Measurements from ENCODE around the gene PPP3R2.

PPP3R2 gene

DNA sequence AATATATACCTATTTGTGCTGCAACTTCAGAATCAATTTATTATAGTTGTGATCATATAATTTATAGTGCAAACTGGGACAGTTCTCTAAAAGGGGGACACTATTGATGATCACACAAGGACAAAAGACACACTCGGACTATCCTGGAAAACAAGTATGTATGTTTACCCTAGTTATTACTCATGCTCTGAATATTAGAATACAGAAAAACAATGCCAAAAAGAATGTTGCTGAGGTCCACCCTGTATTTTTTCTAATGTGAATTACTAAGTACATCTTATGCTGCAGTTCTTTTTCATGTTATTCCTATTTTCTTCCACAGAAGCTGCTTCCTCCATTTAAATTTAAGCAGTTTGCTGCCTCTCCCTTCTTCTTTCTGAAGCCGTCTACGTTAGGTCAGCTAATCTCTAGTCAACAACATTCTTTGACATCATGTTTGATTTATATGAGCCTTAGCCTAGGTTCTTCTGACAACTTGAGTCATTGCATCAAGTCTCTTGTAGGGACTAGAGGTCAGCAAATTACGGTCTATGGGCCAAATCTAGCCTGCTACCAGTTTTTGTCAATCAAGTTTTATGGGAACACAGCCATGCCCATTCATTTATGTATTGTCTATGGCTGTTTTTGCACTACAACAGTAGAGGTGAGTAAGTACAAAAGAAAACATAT, 40.1 kb upstream of the PPP3R2 start:
- DNase-seq (ENCODE audit: low spot score) (no peak), ATAC-seq (ENCODE audit: low read depth) (no peak)
- TF ChIP-seq CTCF (IDR thresholded peaks at IDR 0.05; ENCODE audit: poor library complexity, severe bottlenecking) = no peak
- no peak overlapping the region for H3K4me3 ChIP-seq (ENCODE audit: severe bottlenecking)
- no peak overlapping the region for H3K27ac ChIP-seq (ENCODE audit: poor library complexity, severe bottlenecking)
- no peaks in the 10 kb centered on the region for H3K36me3 ChIP-seq (ENCODE audit: low read depth)
- H3K9me3 ChIP-seq (ENCODE audit: severe bottlenecking) = no peaks in the 10 kb centered on the region
- H3K27me3 ChIP-seq (ENCODE audit: insufficient read depth, poor library complexity, severe bottlenecking) = peaks cover 6% of the 10 kb centered on the region
- H3K4me1 ChIP-seq (ENCODE audit: insufficient read depth, poor library complexity, severe bottlenecking) = no peaks in the 10 kb centered on the region

- ATAC-seq (ENCODE audit: low read depth) (no peak), DNase-seq (ENCODE audit: low spot score) (no peak)
- no peak overlapping the region for H3K4me3 ChIP-seq (ENCODE audit: severe bottlenecking)
- peaks cover 5% of the 10 kb centered on the region for H3K27me3 ChIP-seq (ENCODE audit: insufficient read depth, poor library complexity, severe bottlenecking)
- no peaks in the 10 kb centered on the region for H3K4me1 ChIP-seq (ENCODE audit: insufficient read depth, poor library complexity, severe bottlenecking)
- no peak overlapping the region for H3K27ac ChIP-seq (ENCODE audit: poor library complexity, severe bottlenecking)
- TF ChIP-seq CTCF (IDR thresholded peaks at IDR 0.05; ENCODE audit: poor library complexity, severe bottlenecking) = no peak
- no peaks in the 10 kb centered on the region for H3K36me3 ChIP-seq (ENCODE audit: low read depth)
- no peaks in the 10 kb centered on the region for H3K9me3 ChIP-seq (ENCODE audit: severe bottlenecking)
Measured at GRCh38 chr9:101632611-101633010, 37.8 kb upstream of the PPP3R2 start.

DNA sequence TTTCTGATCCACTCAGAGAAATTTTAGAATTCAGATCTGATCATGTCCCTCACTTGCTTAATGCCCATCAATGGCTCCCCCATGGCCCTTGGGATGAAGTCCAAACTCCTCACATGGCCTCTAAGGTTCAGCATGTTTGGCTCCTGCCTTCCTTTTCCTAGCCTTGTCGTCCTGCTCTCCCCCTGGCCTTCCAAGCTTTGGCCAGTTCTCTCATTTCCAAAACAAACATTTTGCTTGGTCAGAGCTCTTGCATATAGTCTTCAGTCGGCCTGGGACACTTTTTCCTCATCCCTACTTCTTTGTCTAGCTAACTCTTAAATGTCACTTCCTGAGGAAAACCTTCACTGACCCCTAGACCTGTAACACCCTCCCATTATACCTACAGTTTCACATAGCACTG, 37.1 kb upstream of the PPP3R2 start:
- Histone ChIP-seq H3K9me3 (ENCODE audit: severe bottlenecking) (no peaks in the 10 kb centered on the region), H3K27me3 (ENCODE audit: insufficient read depth, poor library complexity, severe bottlenecking) (peaks cover 5% of the 10 kb centered on the region), H3K36me3 (ENCODE audit: low read depth) (no peaks in the 10 kb centered on the region), H3K4me3 (ENCODE audit: severe bottlenecking) (no peak overlapping the region), H3K27ac (ENCODE audit: poor library complexity, severe bottlenecking) (no peak overlapping the region), H3K4me1 (ENCODE audit: insufficient read depth, poor library complexity, severe bottlenecking) (no peaks in the 10 kb centered on the region)
- DNase-seq (ENCODE audit: low spot score) = no peak
- no peak for TF ChIP-seq CTCF (IDR thresholded peaks at IDR 0.05; ENCODE audit: poor library complexity, severe bottlenecking)
- no peak for ATAC-seq (ENCODE audit: low read depth)

GRCh38 chr9:101629636-101630035, 34.9 kb upstream of the PPP3R2 start:
- ATAC-seq (ENCODE audit: low read depth) (no peak), DNase-seq (ENCODE audit: low spot score) (no peak)
- H3K27ac ChIP-seq (ENCODE audit: poor library complexity, severe bottlenecking) = no peak overlapping the region
- H3K36me3 ChIP-seq (ENCODE audit: low read depth) = no peaks in the 10 kb centered on the region
- no peak for TF ChIP-seq CTCF (IDR thresholded peaks at IDR 0.05; ENCODE audit: poor library complexity, severe bottlenecking)
- H3K4me1 ChIP-seq (ENCODE audit: insufficient read depth, poor library complexity, severe bottlenecking) = no peaks in the 10 kb centered on the region
- H3K27me3 ChIP-seq (ENCODE audit: insufficient read depth, poor library complexity, severe bottlenecking) = peaks cover 5% of the 10 kb centered on the region
- H3K9me3 ChIP-seq (ENCODE audit: severe bottlenecking) = no peaks in the 10 kb centered on the region
- no peak overlapping the region for H3K4me3 ChIP-seq (ENCODE audit: severe bottlenecking)

DNA sequence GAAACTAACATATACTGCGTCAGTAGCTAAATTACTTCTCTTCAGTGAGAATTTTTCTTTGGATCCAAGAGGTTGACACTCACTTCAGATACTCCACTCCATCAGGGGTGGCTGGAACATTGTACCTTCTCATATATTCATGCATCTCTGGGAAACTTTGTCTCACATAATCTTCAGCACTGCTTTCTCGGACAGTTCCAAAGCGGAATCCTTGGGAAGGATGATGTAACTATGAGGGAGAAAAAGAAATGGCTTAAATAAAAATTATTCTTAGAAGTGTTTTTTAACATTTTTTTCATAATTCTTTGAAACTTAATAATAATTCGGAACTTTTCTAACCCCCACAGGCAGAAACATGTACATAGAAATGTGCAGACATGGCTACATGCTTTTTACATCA, 33.4 kb upstream of the PPP3R2 start:
- H3K27me3 ChIP-seq (ENCODE audit: insufficient read depth, poor library complexity, severe bottlenecking) = peaks cover 5% of the 10 kb centered on the region
- H3K27ac ChIP-seq (ENCODE audit: poor library complexity, severe bottlenecking) = no peak overlapping the region
- H3K4me3 ChIP-seq (ENCODE audit: severe bottlenecking) = no peak overlapping the region
- H3K4me1 ChIP-seq (ENCODE audit: insufficient read depth, poor library complexity, severe bottlenecking) = no peaks in the 10 kb centered on the region
- H3K36me3 ChIP-seq (ENCODE audit: low read depth) = no peaks in the 10 kb centered on the region
- TF ChIP-seq CTCF (IDR thresholded peaks at IDR 0.05; ENCODE audit: poor library complexity, severe bottlenecking) = no peak
- no peaks in the 10 kb centered on the region for H3K9me3 ChIP-seq (ENCODE audit: severe bottlenecking)
- DNase-seq (ENCODE audit: low spot score) = no peak
- ATAC-seq (ENCODE audit: low read depth) = no peak

Measured in RWPE2 (cell line).